Naive B cell (primary cell): Measurements from ENCODE around the gene HOXD11. TPM values are rescaled to one million over a fixed set of nuclear protein-coding genes. Genes with fewer than 3 reads are reported as not detected.
A peak's percentile ranks its signal among the peaks of the same experiment; 100 is the strongest.

Source experiments
- ATAC-seq, 2 donors: fragments of 150-1000 bp; cut with Tn5 transposase; 2 replicates each; pipeline ENCODE4 v1.10.0; 2021; ENCODE audit warnings: low read depth in 2 of 2, mild to moderate bottlenecking in 2 of 2, moderate library complexity in 2 of 2
- DNase-seq: peaks from one replicate; pipeline ENCODE4 v3.0.0; 2022
- H3K27ac Mint-ChIP-seq, 6 donors: one replicate each; pipeline ENCODE4 v1.8.0; 2020 to 2022; ENCODE audit warnings: mild to moderate bottlenecking in 6 of 6, mixed read lengths in 6 of 6, moderate library complexity in 5 of 6, inconsistent platforms in 2 of 6
- H3K27me3 Mint-ChIP-seq, 3 donors: one replicate each; pipeline ENCODE4 v1.8.0; 2021 to 2022; ENCODE audit warnings: mixed read lengths in 3 of 3, mild to moderate bottlenecking in 1 of 3
- H3K36me3 Mint-ChIP-seq, 2 donors: one replicate each; pipeline ENCODE4 v1.8.0; 2020 to 2022; ENCODE audit warnings: mixed read lengths in 2 of 2, inconsistent platforms in 1 of 2, mild to moderate bottlenecking in 1 of 2
- H3K4me1 Mint-ChIP-seq, 3 donors: one replicate each; pipeline ENCODE4 v1.8.0; 2020 to 2022; ENCODE audit warnings: mixed read lengths in 3 of 3, inconsistent platforms in 1 of 3, mild to moderate bottlenecking in 1 of 3, moderate library complexity in 1 of 3
- H3K4me3 Mint-ChIP-seq, 8 donors: one replicate each; pipeline ENCODE4 v1.8.0; 2020 to 2022; ENCODE audit warnings: mild to moderate bottlenecking in 8 of 8, mixed read lengths in 8 of 8, moderate library complexity in 8 of 8, inconsistent platforms in 2 of 8
- H3K9me3 Mint-ChIP-seq, 7 donors: one replicate each; pipeline ENCODE4 v1.8.0; 2020 to 2022; ENCODE audit warnings: mixed read lengths in 7 of 7, mild to moderate bottlenecking in 5 of 7, inconsistent platforms in 2 of 7, moderate library complexity in 1 of 7
- polyA plus RNA-seq, 6 donors: library from polyadenylated mRNA; unstranded; fragments of 300-500 nt; fragmentation: Illumina TruSeq; gene quantifications; one replicate each; pipeline ENCODE4 v1.2.3, GENCODE V29; 2021; ENCODE audit warnings: low read depth in 6 of 6

HOXD11 gene
- polyA plus RNA-seq, 6 donors from 2014 or later = not detected

GRCh38 chr2:176107731-176108181 lies 676 bp downstream of the HOXD11 start:
- Mint-ChIP-seq H3K4me3 (peak overlapping the region in 1 of 8 donors; percentile 54), H3K27me3 (peaks cover 73 to 84% (median 76%) of the 10 kb centered on the region in 3 donors), H3K9me3 (peaks cover 0 to 41% (median 12%) of the 10 kb centered on the region in 7 donors), H3K27ac (no peak overlapping the region), H3K4me1 (peaks cover 21 to 33% (median 31%) of the 10 kb centered on the region in 3 donors), H3K36me3 (peaks cover 5 to 10% of the 10 kb centered on the region in 2 donors)
- ATAC-seq = no peak
- DNase-seq = no peak

- Mint-ChIP-seq H3K36me3 (peaks cover 5 to 10% of the 10 kb centered on the region in 2 donors), H3K9me3 (peaks cover 0 to 38% (median 9%) of the 10 kb centered on the region in 7 donors), H3K4me1 (peaks cover 21 to 32% (median 28%) of the 10 kb centered on the region in 3 donors), H3K4me3 (peak overlapping the region in 5 of 8 donors; percentile 22 to 79 (median 58)), H3K27ac (peak overlapping the region in 4 of 6 donors; percentile 66 to 93 (median 86)), H3K27me3 (peaks cover 71 to 80% (median 73%) of the 10 kb centered on the region in 3 donors)
- DNase-seq = no peak
- ATAC-seq = no peak
Measured at GRCh38 chr2:176109192-176109901, 2.3 kb downstream of the HOXD11 start.

- H3K4me1 Mint-ChIP-seq = peaks cover 19 to 26% (median 26%) of the 10 kb centered on the region in 3 donors
- peaks cover 0 to 38% (median 8%) of the 10 kb centered on the region in 7 donors for H3K9me3 Mint-ChIP-seq
- peaks cover 5 to 10% of the 10 kb centered on the region in 2 donors for H3K36me3 Mint-ChIP-seq
- DNase-seq = no peak
- peak overlapping the region in 3 of 6 donors; percentile 16 to 92 (median 19) for H3K27ac Mint-ChIP-seq
- no peak for ATAC-seq
- H3K4me3 Mint-ChIP-seq = peak overlapping the region in 2 of 8 donors; percentile 58 to 75
- peaks cover 70 to 77% (median 72%) of the 10 kb centered on the region in 3 donors for H3K27me3 Mint-ChIP-seq
Measured at GRCh38 chr2:176109946-176110345, 2.9 kb downstream of the HOXD11 start.

DNA sequence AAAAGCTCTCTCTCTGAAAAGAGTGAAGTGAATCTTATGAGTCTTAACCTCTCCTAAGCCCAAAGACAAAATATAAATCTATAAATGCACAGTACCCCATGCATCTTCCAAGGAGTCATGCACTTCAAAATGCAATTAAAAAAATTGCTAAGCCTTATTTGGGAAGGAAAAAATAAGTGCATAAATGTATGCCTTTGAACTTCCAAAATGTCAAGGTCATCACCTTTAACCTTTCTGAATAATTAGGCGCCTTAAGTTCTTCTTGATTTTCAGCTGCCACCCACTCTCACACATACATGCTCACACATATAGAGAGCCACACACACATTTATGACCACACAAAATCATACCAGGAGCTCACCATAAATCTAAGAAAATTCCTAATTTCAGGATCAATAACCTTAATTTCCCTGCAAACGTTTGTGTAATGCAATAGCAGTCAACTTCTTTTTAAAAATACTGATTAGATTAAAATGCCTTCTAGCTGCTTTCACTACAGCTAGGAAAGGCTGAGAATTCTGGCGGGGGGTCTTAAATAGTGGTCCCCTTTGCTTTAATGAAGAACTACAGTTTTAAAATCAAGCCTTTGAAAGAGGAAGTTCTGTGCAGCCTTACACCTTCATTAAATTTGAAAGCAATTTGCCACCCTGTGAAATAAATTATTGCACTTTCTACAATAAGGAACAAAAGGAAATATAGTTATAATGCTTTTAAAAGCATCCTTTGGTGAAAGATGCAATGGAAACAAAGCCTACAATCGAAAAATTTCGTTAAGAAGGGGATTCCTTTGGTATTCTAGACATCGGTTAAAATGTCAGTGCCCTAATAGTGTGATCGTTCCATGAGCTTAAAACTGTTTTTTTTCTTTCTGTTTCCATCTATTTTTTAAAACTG lies 3.6 kb downstream of the HOXD11 start:
- H3K36me3 Mint-ChIP-seq = peaks cover 5 to 10% of the 10 kb centered on the region in 2 donors
- peak overlapping the region in 4 of 6 donors; percentile 39 to 92 (median 66) for H3K27ac Mint-ChIP-seq

DNA sequence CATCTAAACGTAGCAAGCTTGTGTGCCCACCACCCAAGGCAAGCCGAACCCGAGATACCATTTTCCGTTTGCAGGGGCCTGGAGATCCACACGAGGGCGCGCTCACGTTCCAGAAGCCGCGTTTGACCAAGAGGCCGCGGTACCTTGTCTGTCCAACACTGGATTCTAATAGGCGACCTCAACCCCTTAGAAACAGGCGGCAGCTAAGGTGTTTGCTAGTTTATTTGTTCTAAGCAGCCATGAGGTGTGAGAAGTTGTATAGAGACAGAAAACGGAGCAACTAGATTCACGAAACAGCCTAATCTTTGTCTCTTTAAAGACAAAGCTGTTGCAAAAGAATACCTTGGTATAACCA lies 4.2 kb downstream of the HOXD11 start:
- peaks cover 7 to 14% (median 14%) of the 10 kb centered on the region in 3 donors for H3K4me1 Mint-ChIP-seq

More for the DNA sequence above, 3.6 kb downstream of the HOXD11 start:
- ATAC-seq (no peak), DNase-seq (no peak)
- Mint-ChIP-seq H3K4me1 (peaks cover 13 to 20% (median 19%) of the 10 kb centered on the region in 3 donors), H3K9me3 (peaks cover 0 to 40% (median 8%) of the 10 kb centered on the region in 7 donors), H3K27me3 (peaks cover 65 to 73% (median 72%) of the 10 kb centered on the region in 3 donors), H3K4me3 (peak overlapping the region in 3 of 8 donors; percentile 9 to 75 (median 58))

GRCh38 chr2:176111846-176112374 lies 4.8 kb downstream of the HOXD11 start:
- Mint-ChIP-seq H3K36me3 (peaks cover 4 to 7% of the 10 kb centered on the region in 2 donors), H3K9me3 (peaks cover 0 to 40% (median 9%) of the 10 kb centered on the region in 7 donors), H3K4me3 (peak overlapping the region in 4 of 8 donors; percentile 37 to 75 (median 49)), H3K27ac (peak overlapping the region in 3 of 6 donors; percentile 44 to 86 (median 80)), H3K27me3 (peaks cover 66 to 76% (median 75%) of the 10 kb centered on the region in 3 donors), H3K4me1 (peaks cover 5 to 17% (median 11%) of the 10 kb centered on the region in 3 donors)
- DNase-seq (no peak), ATAC-seq (no peak)

More for the DNA sequence above, 4.2 kb downstream of the HOXD11 start:
- Mint-ChIP-seq H3K9me3 (peaks cover 0 to 39% (median 8%) of the 10 kb centered on the region in 7 donors), H3K27me3 (peaks cover 64 to 73% (median 72%) of the 10 kb centered on the region in 3 donors), H3K4me3 (peak overlapping the region in 3 of 8 donors; percentile 9 to 75 (median 44)), H3K36me3 (peaks cover 4 to 5% of the 10 kb centered on the region in 2 donors), H3K27ac (peak overlapping the region in 4 of 6 donors; percentile 39 to 83 (median 65))
- ATAC-seq = no peak
- no peak for DNase-seq

DNA sequence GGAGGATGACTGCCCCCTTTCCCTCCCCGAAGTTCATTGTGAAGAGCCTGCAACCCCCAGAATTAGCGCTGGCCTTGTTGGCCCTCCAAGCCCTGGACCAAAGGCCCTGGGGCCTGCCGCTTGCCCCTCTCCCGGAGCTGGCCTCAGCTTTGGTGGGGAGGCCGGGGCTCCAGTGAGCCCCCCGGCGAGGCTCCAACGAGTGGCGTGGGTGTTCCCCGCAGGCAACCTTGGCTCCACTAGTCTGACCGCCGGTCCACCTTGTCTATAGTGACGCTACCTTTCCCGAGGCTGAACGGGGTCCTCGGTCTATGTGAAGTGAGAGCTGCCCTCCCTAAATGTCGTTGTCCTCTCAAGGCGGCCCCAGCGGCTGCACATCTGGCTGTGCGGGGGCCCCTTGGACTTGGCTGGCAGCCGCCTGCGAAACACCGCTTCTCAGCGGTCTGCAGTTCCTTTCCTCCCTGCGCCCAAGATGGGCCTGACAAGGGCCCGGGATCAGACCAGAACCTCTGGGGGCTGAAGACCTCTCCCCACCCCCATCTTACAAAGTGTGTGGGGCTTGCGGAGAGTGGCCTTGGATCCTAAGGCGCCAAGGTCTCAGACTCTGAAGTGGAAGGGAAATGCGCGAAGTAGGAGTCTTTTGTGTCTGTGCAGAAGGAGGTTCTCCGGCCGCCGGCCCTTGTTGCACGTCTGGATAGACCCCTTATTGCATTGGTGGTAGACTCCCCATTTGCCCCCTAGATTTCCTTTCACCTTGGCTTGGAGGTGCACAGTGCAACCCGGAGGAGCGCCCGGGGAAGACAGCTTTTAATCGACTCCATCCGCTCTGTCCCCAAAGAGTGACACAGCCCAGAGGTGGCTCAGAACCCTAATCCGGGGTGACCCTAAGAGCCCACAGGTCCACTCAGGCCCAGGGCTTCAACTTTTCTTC lies 5.6 kb downstream of the HOXD11 start:
- H3K27ac Mint-ChIP-seq = peak overlapping the region in 4 of 6 donors; percentile 54 to 81 (median 68)
- H3K9me3 Mint-ChIP-seq = peaks cover 0 to 44% (median 10%) of the 10 kb centered on the region in 7 donors
- peaks cover 5 to 17% (median 8%) of the 10 kb centered on the region in 3 donors for H3K4me1 Mint-ChIP-seq
- ATAC-seq = no peak
- peak overlapping the region in 3 of 8 donors; percentile 42 to 75 (median 56) for H3K4me3 Mint-ChIP-seq
- H3K27me3 Mint-ChIP-seq = peaks cover 73 to 83% (median 78%) of the 10 kb centered on the region in 3 donors
- H3K36me3 Mint-ChIP-seq = peaks cover 7 to 9% of the 10 kb centered on the region in 2 donors
- DNase-seq = no peak

DNA sequence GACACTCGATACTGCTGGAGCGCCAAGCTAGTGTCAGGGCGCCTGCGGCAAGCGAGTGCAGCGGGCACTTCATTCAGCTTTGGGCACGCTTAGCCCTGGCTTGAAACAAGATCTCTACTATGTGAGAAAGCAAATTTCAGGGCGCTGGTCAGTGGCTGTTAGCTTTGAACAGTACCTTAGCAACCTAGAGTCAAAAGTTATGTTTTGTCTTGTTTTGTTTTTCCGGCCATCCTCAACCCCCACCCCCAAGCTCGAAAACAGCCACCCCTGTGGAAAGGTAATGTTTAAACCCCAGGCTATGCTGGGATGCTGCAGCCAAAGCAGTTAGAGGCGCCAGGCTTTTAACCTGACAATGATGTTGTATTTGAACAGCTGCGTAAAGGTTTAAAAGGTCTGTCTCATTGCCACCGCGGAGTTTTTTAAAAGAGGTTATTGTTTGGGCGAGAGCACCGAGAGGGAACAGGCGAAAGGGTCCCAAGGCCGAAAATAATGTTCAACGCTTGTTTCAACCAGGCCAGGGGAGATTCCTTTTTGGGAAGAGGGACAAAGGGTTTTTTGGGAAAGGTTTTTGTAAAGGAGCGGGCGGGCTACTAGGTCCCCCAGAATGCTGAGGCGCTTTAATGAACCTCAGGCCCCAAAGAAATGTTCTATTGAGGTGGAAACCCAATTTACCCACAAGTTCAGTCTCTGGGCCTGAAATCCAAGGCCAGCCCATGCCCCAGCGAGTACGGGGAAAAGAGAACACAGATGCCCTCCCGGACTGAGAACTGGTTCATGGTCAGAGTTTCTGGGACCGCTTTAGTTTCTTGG lies 7.2 kb downstream of the HOXD11 start:
- DNase-seq (no peak), ATAC-seq (no peak)
- H3K9me3 Mint-ChIP-seq = peaks cover 0 to 41% (median 9%) of the 10 kb centered on the region in 7 donors
- H3K36me3 Mint-ChIP-seq = peaks cover 8 to 22% of the 10 kb centered on the region in 2 donors
- H3K27me3 Mint-ChIP-seq = peaks cover 81 to 89% (median 84%) of the 10 kb centered on the region in 3 donors
- no peak overlapping the region for H3K4me3 Mint-ChIP-seq
- H3K27ac Mint-ChIP-seq = peak overlapping the region in 1 of 6 donors; percentile 42
- peaks cover 4 to 14% (median 9%) of the 10 kb centered on the region in 3 donors for H3K4me1 Mint-ChIP-seq

GRCh38 chr2:176114930-176115625 lies 8.0 kb downstream of the HOXD11 start:
- ATAC-seq = no peak
- H3K4me3 Mint-ChIP-seq = peak overlapping the region in 1 of 8 donors; percentile 65
- H3K27me3 Mint-ChIP-seq = peaks cover 81 to 89% (median 84%) of the 10 kb centered on the region in 3 donors
- no peak for DNase-seq
- H3K36me3 Mint-ChIP-seq = peaks cover 5 to 22% of the 10 kb centered on the region in 2 donors
- H3K27ac Mint-ChIP-seq = no peak overlapping the region
- H3K9me3 Mint-ChIP-seq = peaks cover 0 to 39% (median 4%) of the 10 kb centered on the region in 7 donors
- H3K4me1 Mint-ChIP-seq = peaks cover 4 to 14% (median 8%) of the 10 kb centered on the region in 3 donors

DNA sequence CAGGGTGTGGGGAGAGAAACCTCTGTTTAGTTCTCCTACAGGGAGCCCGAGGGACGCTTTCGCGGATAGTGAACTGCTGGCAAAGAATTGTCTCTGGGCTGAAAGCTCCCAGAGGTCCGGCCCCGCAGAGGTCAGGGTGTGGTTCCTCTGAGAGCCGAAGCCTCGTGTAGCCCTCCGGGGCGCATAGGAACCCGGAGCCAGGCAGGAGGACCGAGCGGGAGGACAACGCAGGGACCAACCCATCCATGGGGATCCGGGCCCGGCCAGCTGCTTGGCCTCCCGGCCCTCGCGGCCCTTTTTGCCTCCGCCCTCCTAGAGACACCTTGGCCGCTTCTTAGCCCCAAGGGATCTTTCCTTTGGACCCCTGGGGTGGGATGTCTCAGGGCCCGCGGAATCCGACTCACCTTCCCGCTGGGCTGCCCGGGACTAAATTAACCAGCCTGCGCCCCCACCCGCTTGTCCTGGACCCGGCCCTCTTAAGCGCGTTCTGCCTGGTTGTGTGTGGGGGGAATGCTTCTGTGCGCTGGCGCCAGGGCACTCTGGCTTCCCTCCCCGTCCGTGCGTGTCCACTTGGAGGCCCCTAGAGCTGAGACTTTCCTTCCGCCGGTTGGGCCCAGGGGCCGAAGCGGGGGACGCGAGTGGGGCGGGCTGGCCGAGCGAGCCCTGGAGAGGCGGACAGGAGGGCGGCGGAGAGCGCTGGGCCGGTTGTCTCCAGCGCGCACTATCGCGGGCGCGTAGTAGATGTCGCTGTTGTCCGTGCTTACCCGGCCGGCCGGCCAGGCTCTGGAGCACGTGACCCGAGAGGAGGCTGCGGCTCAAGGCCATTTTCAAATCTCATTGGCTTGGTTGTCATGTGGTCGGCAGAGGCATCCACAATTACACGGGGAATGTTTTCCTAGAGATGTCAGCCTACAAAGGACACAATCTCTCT lies 9.1 kb downstream of the HOXD11 start, which contains the start of gene HOXD10:
HOXD10 (plus strand) TSS at position 896 of the 931 bp plus-strand sequence. CDS start 56 bp downstream, outside the sequence.
- DNase-seq (no peak), ATAC-seq (no peak)
- H3K36me3 Mint-ChIP-seq = peaks cover 5 to 22% of the 10 kb centered on the region in 2 donors
- H3K4me1 Mint-ChIP-seq = peaks cover 4 to 14% (median 7%) of the 10 kb centered on the region in 3 donors
- peak within 1 kb of the TSS in 3 of 6 donors; percentile 59 to 82 (median 73) for H3K27ac Mint-ChIP-seq
- H3K4me3 Mint-ChIP-seq = peak within 1 kb of the TSS in 3 of 8 donors; percentile 49 to 65 (median 52)
- H3K9me3 Mint-ChIP-seq = peaks cover 0 to 31% (median 4%) of the 10 kb centered on the region in 7 donors
- peaks cover 83 to 89% (median 89%) of the 10 kb centered on the region in 3 donors for H3K27me3 Mint-ChIP-seq
